NAMALWA (cell line): ENCODE measurements around the gene KRTAP19-4.

Experiments used
- DNase-seq: peaks from one replicate; pipeline ENCODE4 v3.0.0-alpha.2; 2015; ENCODE audit warnings: low spot score

The KRTAP19-4 gene, protein sequence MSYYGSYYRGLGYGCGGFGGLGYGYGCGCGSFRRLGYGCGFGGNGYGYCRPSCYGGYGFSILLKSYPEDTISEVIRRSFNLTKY

DNA sequence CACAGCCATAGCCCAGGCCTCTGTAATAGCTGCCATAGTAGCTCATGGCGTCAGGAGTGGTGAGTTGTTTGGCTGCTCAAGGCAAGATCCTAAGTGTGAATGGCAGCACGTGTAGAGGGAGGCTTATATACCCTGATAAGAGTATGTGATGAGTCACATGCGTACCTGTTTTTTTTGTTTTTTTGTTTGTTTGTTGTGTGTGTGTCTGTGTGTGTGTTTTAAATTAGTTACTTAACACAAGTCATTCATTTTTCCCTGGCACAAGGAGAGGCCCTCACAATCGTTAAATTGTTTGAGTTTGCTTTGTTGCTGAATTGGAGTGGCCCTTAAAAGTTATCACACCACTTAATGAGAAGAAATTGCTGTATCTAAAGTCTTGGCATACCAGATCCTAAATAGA lies at the start of gene KRTAP19-4:
Gene KRTAP19-4, minus strand, starts transcription at position 101 of the 400 bp plus-strand sequence. Its CDS starts 55 bp downstream, at position 46.
- no peak for DNase-seq

GRCh38 chr21:30541764-30542163 lies 44.8 kb upstream of the KRTAP19-4 start, which contains the start of gene KRTAP19-6:
TSS of gene KRTAP19-6 (minus strand) at chr21:30541864. CDS start at chr21:30541833, 31 bp downstream.
- no peak for DNase-seq

DNA sequence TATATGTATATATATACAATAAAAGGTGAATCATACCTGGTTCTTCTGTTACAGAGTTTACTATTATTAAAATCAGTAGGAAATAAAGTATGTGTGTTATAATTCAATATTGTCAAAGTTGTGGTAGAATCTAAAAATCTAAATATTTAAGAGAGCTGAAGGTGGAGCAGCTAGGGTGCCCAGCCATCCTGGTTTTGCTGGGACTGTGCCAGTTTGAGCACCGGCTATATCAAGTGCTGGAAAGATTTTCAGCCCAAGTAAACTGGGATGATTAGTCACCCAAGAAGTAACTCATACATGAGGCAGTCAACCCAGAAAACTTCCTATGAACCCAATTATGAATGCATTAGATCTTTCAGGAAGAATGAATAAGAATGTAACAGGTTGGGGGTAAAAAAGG lies 21.9 kb upstream of the KRTAP19-4 start:
- DNase-seq = no peak

- DNase-seq = no peak
These were observed 18.7 kb upstream of the KRTAP19-4 start for GRCh38 chr21:30515681-30516080.

DNA sequence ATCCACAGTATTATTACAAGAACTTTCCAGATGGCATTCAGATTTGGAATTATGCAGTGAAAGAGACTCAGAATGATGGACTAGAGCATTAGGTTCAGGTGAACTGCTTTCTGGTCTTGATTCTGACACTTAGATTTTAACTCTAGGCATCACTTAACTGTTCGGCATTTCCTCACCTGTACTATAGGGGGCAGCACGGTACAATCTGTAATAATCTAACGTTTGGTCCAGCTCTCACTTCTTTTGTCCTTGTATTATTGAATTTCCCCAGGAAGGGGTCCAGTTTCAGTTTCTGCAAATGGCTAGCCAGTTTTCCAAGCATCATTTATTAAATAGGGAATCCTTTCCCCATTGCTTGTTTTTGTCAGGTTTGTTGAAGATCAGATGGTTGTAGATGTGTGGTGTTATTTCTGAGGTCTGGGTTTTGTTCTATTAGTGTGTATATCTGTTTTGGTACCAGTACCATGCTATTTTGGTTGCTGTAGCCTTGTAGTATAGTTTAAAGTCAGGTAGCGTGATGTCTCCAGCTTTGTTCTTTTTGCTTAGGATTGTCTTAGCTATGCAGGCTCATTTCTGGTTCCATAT lies 8.7 kb upstream of the KRTAP19-4 start:
- DNase-seq = peak; percentile 20

- DNase-seq = no peak
These were observed 5.1 kb upstream of the KRTAP19-4 start, which contains the start of gene KRTAP19-5 for GRCh38 chr21:30502041-30502440. TSS of gene KRTAP19-5 (minus strand) at chr21:30502141. CDS start at chr21:30502090, 51 bp downstream.

GRCh38 chr21:30491963-30492428 lies 5.0 kb downstream of the KRTAP19-4 start, which contains the start of gene KRTAP19-3:
TSS of gene KRTAP19-3 (minus strand) at chr21:30492013. CDS start at chr21:30491957, 56 bp downstream.
- no peak for DNase-seq

DNA sequence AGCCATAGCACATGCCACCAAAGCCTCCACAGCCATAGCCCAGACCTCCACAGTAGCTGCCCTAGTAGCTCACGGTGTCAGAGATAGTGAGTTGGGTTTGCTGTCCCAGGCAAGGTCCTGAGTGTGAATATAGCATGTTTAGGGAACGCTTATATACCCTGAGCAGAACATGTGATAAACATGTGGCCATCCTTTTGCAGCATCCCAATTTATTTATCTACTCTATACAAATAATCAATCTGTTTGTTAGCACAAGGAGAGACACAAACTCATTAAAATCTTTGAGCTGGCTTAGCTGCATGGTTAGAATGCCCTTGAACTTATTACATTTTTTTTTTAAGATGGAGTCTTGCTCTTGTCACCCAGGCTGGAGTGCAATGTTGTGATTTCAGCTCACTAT lies 9.6 kb downstream of the KRTAP19-4 start, which contains the start of gene KRTAP19-2:
Gene KRTAP19-2, minus strand, starts transcription at position 101 of the 400 bp plus-strand sequence. Its CDS starts 88 bp downstream, at position 13.
- no peak for DNase-seq

- no peak for DNase-seq
These were observed 10.8 kb downstream of the KRTAP19-4 start for GRCh38 chr21:30486180-30486579.

GRCh38 chr21:30482130-30482529 lies 14.8 kb downstream of the KRTAP19-4 start:
- no peak for DNase-seq

DNA sequence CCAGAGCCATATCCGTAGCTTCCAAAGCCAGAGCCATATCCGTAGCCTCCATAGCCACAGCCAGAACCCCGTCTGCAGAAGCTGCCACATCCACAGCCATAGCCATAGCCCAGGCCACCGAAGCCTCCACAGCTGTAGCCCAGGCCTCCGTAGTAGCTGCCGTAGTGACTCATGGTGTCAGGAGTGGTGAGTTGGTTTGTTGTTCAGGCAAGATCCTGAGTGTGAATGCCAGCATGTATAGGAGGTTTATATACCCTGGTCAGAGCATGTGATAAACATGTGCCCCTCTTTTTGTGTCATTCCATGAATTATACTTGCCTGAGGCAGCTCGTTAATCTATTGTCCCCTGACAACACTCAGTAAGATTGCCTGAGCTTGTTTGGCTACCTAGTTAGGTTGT lies 16.8 kb downstream of the KRTAP19-4 start, which contains the start of gene KRTAP19-1:
Gene KRTAP19-1, minus strand, starts transcription at position 223 of the 400 bp plus-strand sequence. Its CDS starts 50 bp downstream, at position 173.
- no peak for DNase-seq

DNA sequence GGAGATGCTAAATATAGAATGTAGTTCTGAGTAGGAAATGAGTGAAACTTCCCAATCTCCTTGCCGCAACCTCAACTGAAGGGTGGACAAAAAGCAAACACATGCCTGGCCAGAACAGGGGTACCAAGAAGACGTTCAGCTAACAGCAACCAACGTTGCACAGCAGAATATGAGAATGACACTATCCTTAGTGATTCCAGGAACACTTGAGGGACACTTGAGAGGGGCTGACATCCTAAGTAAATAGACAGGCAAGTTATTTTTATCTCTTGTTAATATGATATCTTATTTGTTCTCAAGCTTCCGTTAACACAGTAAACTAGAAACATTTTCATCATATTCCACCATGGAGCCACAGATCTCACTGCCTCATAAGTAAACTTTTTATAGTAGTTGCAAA lies 17.7 kb downstream of the KRTAP19-4 start:
- DNase-seq = no peak

DNA sequence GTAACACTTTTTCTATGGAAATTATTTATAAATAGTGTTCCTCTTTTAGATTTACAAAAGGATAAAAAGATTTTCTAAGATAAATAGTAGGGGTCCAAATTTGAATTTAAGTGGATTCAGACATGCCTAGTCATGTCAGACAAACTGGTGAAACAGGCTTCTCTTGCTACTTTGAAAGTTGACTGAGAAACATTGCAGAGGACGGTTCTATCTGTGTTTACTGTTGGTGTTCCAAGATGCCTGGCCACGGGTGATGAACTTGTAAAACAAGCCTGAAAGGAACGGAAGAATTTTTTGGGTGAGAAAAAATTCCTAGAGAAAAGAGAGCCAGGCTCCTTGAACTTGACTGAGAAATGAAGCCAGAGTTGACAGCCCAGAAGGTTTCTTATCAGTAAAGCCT lies 19.0 kb downstream of the KRTAP19-4 start:
- DNase-seq = no peak

GRCh38 chr21:30468900-30469714 lies 27.9 kb downstream of the KRTAP19-4 start:
- no peak for DNase-seq

- peak; percentile 54 for DNase-seq
These were observed 33.3 kb downstream of the KRTAP19-4 start for GRCh38 chr21:30463713-30464112.

DNA sequence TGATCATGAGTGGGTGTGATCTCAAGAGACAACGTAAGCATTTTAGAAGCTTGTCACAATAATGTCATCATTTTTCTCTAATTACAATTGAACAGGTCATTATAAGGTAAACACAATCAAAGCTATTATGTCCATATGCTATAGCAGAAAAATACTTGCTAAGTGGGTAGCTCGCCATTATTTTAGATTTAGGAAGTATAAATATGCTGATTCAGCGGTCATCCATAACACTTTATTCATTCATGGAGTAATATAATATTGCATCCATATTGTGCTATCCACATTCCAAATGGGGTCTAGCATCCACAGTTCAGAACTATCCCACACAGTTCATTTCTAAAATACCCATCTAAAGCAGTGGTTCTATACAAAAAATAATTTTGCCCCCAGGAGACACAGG lies 48.5 kb downstream of the KRTAP19-4 start:
- DNase-seq = no peak

- no peak for DNase-seq
These were observed 49.9 kb downstream of the KRTAP19-4 start for GRCh38 chr21:30447056-30447455.
